Measurements from ENCODE around the gene IFI35. TPM values are rescaled to one million over a fixed set of nuclear protein-coding genes. Genes with fewer than 3 reads are reported as not detected.

IFI35 gene
- total and polyA plus RNA-seq, 9 of the 15 experiments (the other 6 are each of a cell fraction or from before 2014, with no cell fraction given) = 4.4 to 13.1 (median 10.2) TPM

- TF ChIP-seq TRIM25 (IDR thresholded peaks at IDR 0.05; ENCODE audit: borderline replicate concordance) = no peak
- no peak for TF ChIP-seq KLF10 (CRISPR knock-in tag; IDR thresholded peaks at IDR 0.05)
- no peak for TF ChIP-seq ZNF384 (IDR thresholded peaks at IDR 0.05; ENCODE audit: low read depth, low read length)
- no peak for TF ChIP-seq ZNF407 (IDR thresholded peaks at IDR 0.05; ENCODE audit: low read depth)
- peak; percentile 93 for TF ChIP-seq ZBTB1 (CRISPR knock-in tag; IDR thresholded peaks at IDR 0.05; ENCODE audit: borderline replicate concordance, low read depth)
- no peak for TF ChIP-seq MYBL2 (IDR thresholded peaks at IDR 0.05; ENCODE audit: low read depth)
- TF ChIP-seq MYBL2 (CRISPR knock-in tag; IDR thresholded peaks at IDR 0.05; ENCODE audit: borderline replicate concordance) = no peak
- no peak for TF ChIP-seq REST (IDR thresholded peaks at IDR 0.05; ENCODE audit: borderline replicate concordance)
- TF ChIP-seq REST (CRISPR knock-in tag; IDR thresholded peaks at IDR 0.05; ENCODE audit: low read depth) = no peak
- TF ChIP-seq SRF (CRISPR knock-in tag; IDR thresholded peaks at IDR 0.05) = no peak; a peak in 1 of 4 replicates
These were observed 26.3 kb upstream of the IFI35 start, which contains the start of gene RUNDC1 (continued) for GRCh38 chr17:42980274-42980765.
